Mesenchymal stem cell (in vitro differentiated cells and primary cell): ENCODE measurements around the gene PRMT3.
A peak's percentile ranks its signal among the peaks of the same experiment; 100 is the strongest.

Experiments used
- DNase-seq: peaks from one replicate; pipeline ENCODE4 v3.0.0-alpha.2; 2013
- H2AFZ ChIP-seq: one replicate; pipeline ENCODE4 v1.6.1; 2013; ENCODE audit warnings: low read depth, mild to moderate bottlenecking, control low read depth, inconsistent platforms, low read length, moderate library complexity
- H2AK5ac ChIP-seq: 2 replicates; pipeline ENCODE4 v1.6.1; 2013; ENCODE audit warnings: low read length, moderate library complexity, mild to moderate bottlenecking, inconsistent platforms; ENCODE audit not compliant: severe bottlenecking
- H2BK120ac ChIP-seq: one replicate; pipeline ENCODE4 v1.6.1; 2013; ENCODE audit warnings: low read depth, mild to moderate bottlenecking, inconsistent platforms, low read length, moderate library complexity
- H2BK12ac ChIP-seq, 2 experiments: one replicate each; pipeline ENCODE4 v1.6.1; 2013; ENCODE audit warnings: inconsistent platforms in 2 of 2, low read length in 2 of 2, mild to moderate bottlenecking in 2 of 2, moderate library complexity in 2 of 2, control low read depth in 1 of 2
- H2BK15ac ChIP-seq: one replicate; pipeline ENCODE4 v1.6.1; 2013; ENCODE audit warnings: mild to moderate bottlenecking, low read depth, inconsistent platforms; ENCODE audit not compliant: poor library complexity, severe bottlenecking
- H2BK5ac ChIP-seq: 2 replicates; pipeline ENCODE4 v1.6.1; 2013; ENCODE audit warnings: low read depth, mild to moderate bottlenecking, low read length, control low read depth, inconsistent platforms; ENCODE audit not compliant: poor library complexity, severe bottlenecking
- H3K14ac ChIP-seq, 2 experiments: one replicate each; pipeline ENCODE4 v1.6.1; 2013; ENCODE audit warnings: inconsistent platforms in 2 of 2, low read length in 2 of 2, control low read depth in 1 of 2, mild to moderate bottlenecking in 1 of 2, moderate library complexity in 1 of 2
- H3K18ac ChIP-seq, 2 experiments: one replicate each; pipeline ENCODE4 v1.6.1; 2013; ENCODE audit warnings: inconsistent platforms in 2 of 2, low read length in 2 of 2, control low read depth in 1 of 2, low read depth in 1 of 2, mild to moderate bottlenecking in 1 of 2
- H3K23ac ChIP-seq, 2 experiments: one replicate each; pipeline ENCODE4 v1.6.1; 2013; ENCODE audit warnings: inconsistent platforms in 2 of 2, low read length in 2 of 2, mild to moderate bottlenecking in 2 of 2, moderate library complexity in 2 of 2, control low read depth in 1 of 2
- H3K27ac ChIP-seq: 2 replicates; pipeline ENCODE4 v1.5.1; 2013; ENCODE audit warnings: mild to moderate bottlenecking, moderate library complexity, low read length, control low read depth, inconsistent platforms; ENCODE audit not compliant: poor library complexity, severe bottlenecking
- H3K27me3 ChIP-seq, 2 experiments: 2 replicates each; pipeline versions ENCODE4 v1.6.1 to v1.7.0; 2013; ENCODE audit warnings: low read length in 2 of 2, mild to moderate bottlenecking in 2 of 2, moderate library complexity in 2 of 2, control low read depth in 1 of 2, inconsistent platforms in 1 of 2; ENCODE audit not compliant: control insufficient read depth in 1 of 2, insufficient read depth in 1 of 2
- H3K36me3 ChIP-seq, 2 experiments: 2 replicates each; pipeline versions ENCODE4 v1.6.1 to v1.7.0; 2013; ENCODE audit warnings: low read length in 2 of 2, control low read depth in 1 of 2, inconsistent platforms in 1 of 2, low read depth in 1 of 2, mild to moderate bottlenecking in 1 of 2; ENCODE audit not compliant: insufficient read depth in 2 of 2, control insufficient read depth in 1 of 2
- H3K4ac ChIP-seq, 2 experiments: one replicate each; pipeline ENCODE4 v1.6.1; 2013; ENCODE audit warnings: inconsistent platforms in 2 of 2, low read length in 2 of 2, mild to moderate bottlenecking in 2 of 2, moderate library complexity in 2 of 2, control low read depth in 1 of 2, low read depth in 1 of 2
- H3K4me1 ChIP-seq: 2 replicates; pipeline ENCODE4 v1.6.1; 2013; ENCODE audit warnings: low read depth, low read length, control low read depth; ENCODE audit not compliant: control insufficient read depth, insufficient read depth
- H3K4me2 ChIP-seq: 2 replicates; pipeline ENCODE4 v1.6.1; 2013; ENCODE audit warnings: low read length, mild to moderate bottlenecking, inconsistent platforms; ENCODE audit not compliant: poor library complexity, severe bottlenecking
- H3K4me3 ChIP-seq, 2 experiments: 2 replicates each; pipeline versions ENCODE4 v1.5.1 to v1.7.0; 2013; ENCODE audit warnings: low read length in 2 of 2, mild to moderate bottlenecking in 2 of 2, control low read depth in 1 of 2, low read depth in 1 of 2; ENCODE audit not compliant: insufficient read depth in 1 of 2
- H3K79me1 ChIP-seq: replicated peaks from 2 replicates; pipeline ENCODE4 v1.6.1; 2013; ENCODE audit warnings: mild to moderate bottlenecking, control low read depth, low read length, inconsistent platforms; ENCODE audit not compliant: poor library complexity, severe bottlenecking
- H3K9ac ChIP-seq: 2 replicates; pipeline ENCODE4 v1.7.0; 2013; ENCODE audit warnings: mild to moderate bottlenecking, low read length, moderate library complexity
- H3K9me3 ChIP-seq: 2 replicates; pipeline ENCODE4 v1.7.0; 2013; ENCODE audit warnings: mild to moderate bottlenecking, low read length; ENCODE audit not compliant: control insufficient read depth
- H4K8ac ChIP-seq: one replicate; pipeline ENCODE4 v1.6.1; 2013; ENCODE audit warnings: inconsistent platforms, mild to moderate bottlenecking, low read length, moderate library complexity
- H4K91ac ChIP-seq: one replicate; pipeline ENCODE4 v1.6.1; 2013; ENCODE audit warnings: mild to moderate bottlenecking, low read length, inconsistent platforms
- WGBS: methylation state at CpG from one replicate; pipeline ENCODE4 v1.1.7; 2013; ENCODE audit warnings: mixed read lengths; 5-methylcytosine and 5-hydroxymethylcytosine counted together

Gene PRMT3

GRCh38 chr11:20474176-20474881 is 86.8 kb downstream of the PRMT3 start:
- H3K4ac ChIP-seq = no peak overlapping the region
- H3K23ac ChIP-seq = no peak overlapping the region
- peak overlapping the region; percentile 61 for H4K8ac ChIP-seq
- no peak overlapping the region for H3K14ac ChIP-seq
- no peak overlapping the region for H2BK120ac ChIP-seq
- H3K4me3 ChIP-seq = no peak overlapping the region
- peaks cover 9% of the 10 kb centered on the region for H3K79me1 ChIP-seq
- peak overlapping the region in 1 of 2 experiments; percentile 21 for H3K18ac ChIP-seq
- no peak overlapping the region for H4K91ac ChIP-seq
- no peak overlapping the region for H2AK5ac ChIP-seq
- peaks cover 0 to 14% of the 10 kb centered on the region in 2 experiments for H3K36me3 ChIP-seq
- H3K27me3 ChIP-seq = no peaks in the 10 kb centered on the region
- H2BK15ac ChIP-seq = no peak overlapping the region
- DNase-seq = no peak
- H2AFZ ChIP-seq = no peak overlapping the region
- H2BK5ac ChIP-seq = no peak overlapping the region
- peak overlapping the region in 1 of 2 experiments; percentile 19 for H2BK12ac ChIP-seq
- H3K9ac ChIP-seq = no peak overlapping the region
- peaks cover 3% of the 10 kb centered on the region for H3K4me1 ChIP-seq
- WGBS = 88% methylated on average over 7 of the region's 7 CpGs
- H3K27ac ChIP-seq = no peak overlapping the region
- no peak overlapping the region for H3K4me2 ChIP-seq
- peaks cover 4% of the 10 kb centered on the region for H3K9me3 ChIP-seq

DNA sequence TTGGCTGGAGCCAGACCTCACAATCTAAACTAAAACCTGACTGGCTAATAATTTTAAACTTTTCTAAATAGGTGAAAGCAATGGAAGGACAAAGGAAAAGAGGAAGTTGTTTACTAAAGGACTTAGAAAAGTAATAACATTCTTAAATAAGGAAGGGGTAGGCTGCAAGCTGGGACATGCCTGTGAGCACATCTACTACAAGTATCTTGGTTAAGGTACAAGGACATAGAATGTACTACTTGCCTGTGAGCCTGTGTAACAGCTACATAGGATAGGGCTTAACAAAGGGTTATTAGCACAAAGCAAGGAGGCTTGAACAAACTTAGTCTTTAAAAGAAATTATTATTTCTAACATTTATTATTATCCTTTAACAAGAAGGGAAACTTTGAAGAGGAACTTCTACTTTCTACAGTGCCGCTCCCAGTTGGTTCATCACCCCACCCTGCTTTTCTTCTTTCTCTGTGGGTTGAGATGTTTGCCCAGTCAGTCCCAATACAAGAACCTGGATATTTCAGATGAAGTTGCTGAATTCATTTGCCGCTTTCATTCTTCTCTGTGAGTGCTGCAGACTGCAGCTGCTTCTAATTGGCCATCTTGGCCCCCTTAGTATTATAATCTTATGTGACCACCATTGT is 87.5 kb downstream of the PRMT3 start:
- no peak for DNase-seq
- no peak overlapping the region for H2BK120ac ChIP-seq
- no peak overlapping the region for H4K8ac ChIP-seq
- H3K23ac ChIP-seq = no peak overlapping the region
- H2BK5ac ChIP-seq = no peak overlapping the region
- no peak overlapping the region for H2AK5ac ChIP-seq
- peaks cover 0 to 12% of the 10 kb centered on the region in 2 experiments for H3K36me3 ChIP-seq
- no peak overlapping the region for H2AFZ ChIP-seq
- peaks cover 10% of the 10 kb centered on the region for H3K79me1 ChIP-seq
- H3K14ac ChIP-seq = no peak overlapping the region
- peaks cover 3% of the 10 kb centered on the region for H3K4me1 ChIP-seq
- H3K18ac ChIP-seq = no peak overlapping the region
- no peaks in the 10 kb centered on the region for H3K27me3 ChIP-seq
- peaks cover 4% of the 10 kb centered on the region for H3K9me3 ChIP-seq
- H3K4me3 ChIP-seq = no peak overlapping the region
- 100% methylated on average over 2 of the region's 2 CpGs for WGBS
- no peak overlapping the region for H3K4me2 ChIP-seq
- H2BK12ac ChIP-seq = no peak overlapping the region
- no peak overlapping the region for H4K91ac ChIP-seq
- no peak overlapping the region for H2BK15ac ChIP-seq
- H3K9ac ChIP-seq = no peak overlapping the region
- H3K4ac ChIP-seq = no peak overlapping the region
- no peak overlapping the region for H3K27ac ChIP-seq

GRCh38 chr11:20477418-20478090 is 90.0 kb downstream of the PRMT3 start:
- H3K23ac ChIP-seq = no peak overlapping the region
- H3K14ac ChIP-seq = no peak overlapping the region
- DNase-seq = peak; percentile 38
- WGBS = 44% methylated on average over 5 of the region's 7 CpGs
- no peak overlapping the region for H3K4ac ChIP-seq
- no peak overlapping the region for H2BK12ac ChIP-seq
- no peak overlapping the region for H3K9ac ChIP-seq
- H3K36me3 ChIP-seq = peaks cover 0 to 4% of the 10 kb centered on the region in 2 experiments
- H2BK15ac ChIP-seq = no peak overlapping the region
- H2AFZ ChIP-seq = no peak overlapping the region
- H4K8ac ChIP-seq = no peak overlapping the region
- H3K18ac ChIP-seq = peak overlapping the region in 1 of 2 experiments; percentile 48
- no peak overlapping the region for H3K27ac ChIP-seq
- H3K79me1 ChIP-seq = peaks cover 10% of the 10 kb centered on the region
- H2BK120ac ChIP-seq = no peak overlapping the region
- H3K27me3 ChIP-seq = no peaks in the 10 kb centered on the region
- no peak overlapping the region for H3K4me2 ChIP-seq
- no peak overlapping the region for H2BK5ac ChIP-seq
- H3K9me3 ChIP-seq = no peaks in the 10 kb centered on the region
- no peak overlapping the region for H3K4me3 ChIP-seq
- no peak overlapping the region for H2AK5ac ChIP-seq
- H4K91ac ChIP-seq = no peak overlapping the region
- H3K4me1 ChIP-seq = peaks cover 3% of the 10 kb centered on the region

- no peak overlapping the region for H2BK120ac ChIP-seq
- no peak overlapping the region for H4K91ac ChIP-seq
- no peak overlapping the region for H2BK15ac ChIP-seq
- peaks cover 0 to 4% of the 10 kb centered on the region in 2 experiments for H3K36me3 ChIP-seq
- H3K4me1 ChIP-seq = no peaks in the 10 kb centered on the region
- no peak overlapping the region for H3K9ac ChIP-seq
- H3K79me1 ChIP-seq = peaks cover 5% of the 10 kb centered on the region
- H3K4ac ChIP-seq = no peak overlapping the region
- H2AFZ ChIP-seq = no peak overlapping the region
- no peak overlapping the region for H2AK5ac ChIP-seq
- 93% methylated on average over 5 of the region's 6 CpGs for WGBS
- no peaks in the 10 kb centered on the region for H3K27me3 ChIP-seq
- no peak overlapping the region for H3K27ac ChIP-seq
- H3K23ac ChIP-seq = no peak overlapping the region
- no peak overlapping the region for H4K8ac ChIP-seq
- H3K4me2 ChIP-seq = no peak overlapping the region
- H2BK12ac ChIP-seq = no peak overlapping the region
- H3K4me3 ChIP-seq = no peak overlapping the region
- H3K9me3 ChIP-seq = no peaks in the 10 kb centered on the region
- no peak for DNase-seq
- no peak overlapping the region for H3K18ac ChIP-seq
- H3K14ac ChIP-seq = no peak overlapping the region
- H2BK5ac ChIP-seq = no peak overlapping the region
Observed at GRCh38 chr11:20479513-20479912, 92.0 kb downstream of the PRMT3 start.
